Caco-2 (cell line): Measurements from ENCODE around the gene ZEB2. TPM values are rescaled to one million over a fixed set of nuclear protein-coding genes. Genes with fewer than 3 reads are reported as not detected.

Source experiments
- BruUV-seq: library from RNA; stranded (reverse); fragments of 400-500 nt; replicated peaks from 2 replicates; lab custom pipeline; 2021; lab: Mats Ljungman, UMichigan
- CTCF ChIA-PET: fragments of 300-600 bp; sonication (Branson Sonifier 250); formaldehyde crosslinking; loops from one replicate; lab custom pipeline; 2022; ENCODE audit warnings: antibody characterized with exemption; lab: Charles Lee
- POLR2A ChIA-PET: fragments of 300-600 bp; sonication (Branson Sonifier 250); formaldehyde crosslinking; loops from one replicate; lab custom pipeline; 2022; ENCODE audit warnings: antibody characterized with exemption; lab: Charles Lee
- DNase-seq, 2 experiments: peaks; one replicate each; pipeline versions ENCODE4 v3.0.0 to v3.0.0-alpha.2; 2020 to 2022
- H3K27me3 ChIP-seq: replicated peaks from 2 replicates; pipeline ENCODE4 v1.6.0; 2011; ENCODE audit warnings: low read length; ENCODE audit not compliant: control insufficient read depth, insufficient read depth
- H3K36me3 ChIP-seq: 2 replicates; pipeline ENCODE4 v1.5.1; 2011; ENCODE audit warnings: low read length; ENCODE audit not compliant: control insufficient read depth, insufficient read depth
- H3K4me1 ChIP-seq: fragments of 250-450 bp; sonication (Bioruptor Pico); 2 replicates; pipeline ENCODE4 v1.5.1; 2020; ENCODE audit warnings: mild to moderate bottlenecking
- H3K4me3 ChIP-seq: 2 replicates; pipeline ENCODE4 v1.5.1; 2011; ENCODE audit warnings: low read depth, mild to moderate bottlenecking, control low read depth, low read length
- H3K9me3 ChIP-seq: fragments of 250-450 bp; sonication (Bioruptor Pico); 2 replicates; pipeline ENCODE4 v1.5.1; 2020; ENCODE audit warnings: mild to moderate bottlenecking, moderate library complexity
- H3K27ac Mint-ChIP-seq: one replicate; pipeline ENCODE4 v1.8.0; 2022; ENCODE audit warnings: mixed read lengths; ENCODE audit not compliant: unreplicated experiment
- H3K27me3 Mint-ChIP-seq: one replicate; pipeline ENCODE4 v1.8.0; 2022; ENCODE audit warnings: mixed read lengths; ENCODE audit not compliant: insufficient read depth, unreplicated experiment
- H3K36me3 Mint-ChIP-seq: one replicate; pipeline ENCODE4 v1.8.0; 2022; ENCODE audit warnings: mild to moderate bottlenecking, mixed read lengths; ENCODE audit not compliant: insufficient read depth, unreplicated experiment
- H3K4me1 Mint-ChIP-seq: one replicate; pipeline ENCODE4 v1.8.0; 2022; ENCODE audit warnings: low read depth, mixed read lengths; ENCODE audit not compliant: unreplicated experiment
- H3K4me3 Mint-ChIP-seq: one replicate; pipeline ENCODE4 v1.8.0; 2022; ENCODE audit warnings: mild to moderate bottlenecking, moderate library complexity, mixed read lengths; ENCODE audit not compliant: unreplicated experiment
- H3K9me3 Mint-ChIP-seq: one replicate; pipeline ENCODE4 v1.8.0; 2022; ENCODE audit warnings: mixed read lengths; ENCODE audit not compliant: unreplicated experiment
- CTCF ChIP-seq, 2 experiments: fragments of 200-600 bp in 1 of 2; IDR thresholded peaks; 1 replicate in 1 of 2; 2 replicates in 1 of 2; pipeline versions ENCODE4 v1.5.1 to v1.8.0; 2011 to 2022; ENCODE audit warnings: antibody characterized with exemption in 1 of 2, control low read depth in 1 of 2, inconsistent platforms in 1 of 2, low read depth in 1 of 2, low read length in 1 of 2, mild to moderate bottlenecking in 1 of 2, moderate library complexity in 1 of 2; ENCODE audit not compliant: insufficient read depth in 1 of 2, severe bottlenecking in 1 of 2, unreplicated experiment in 1 of 2
- intact Hi-C: fragments of 100-400 bp; cut with micrococcal nuclease; formaldehyde crosslinking; loops from one replicate; pipeline ENCODE4 v1.10.0; 2022; ENCODE audit not compliant: unreplicated experiment
- total RNA-seq: library from RNA; stranded (reverse); gene quantifications from 2 replicates; pipeline ENCODE4 v1.2.3, GENCODE V29; 2022

ZEB2 gene
- total RNA-seq, 1 experiment from 2014 or later, result not detected

DNA sequence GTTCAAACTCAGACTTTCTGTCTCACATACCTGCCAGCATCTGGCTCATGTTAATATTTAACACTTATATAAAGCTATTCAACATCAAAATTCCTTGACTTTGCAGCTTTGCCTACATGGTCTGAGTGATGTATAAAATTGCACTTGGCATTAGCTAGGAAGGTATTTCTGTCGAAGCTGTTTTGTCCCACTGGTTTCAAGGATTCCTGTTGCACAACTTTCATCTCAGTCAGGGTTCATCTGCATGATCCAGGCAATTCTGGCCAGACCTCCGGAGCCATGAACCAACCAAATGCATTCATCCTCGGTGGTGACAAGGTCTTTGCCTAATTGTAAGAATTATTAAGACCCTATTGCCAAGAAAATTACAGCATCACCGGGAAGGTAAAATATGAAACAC lies 185.4 kb downstream of the ZEB2 start:
- CTCF ChIA-PET, result no interaction called here
- intact Hi-C loops, result no loop called here
- H3K27me3 Mint-ChIP-seq, result peaks cover 3% of the 10 kb centered on the region

More for the DNA sequence above, 185.4 kb downstream of the ZEB2 start:
- H3K4me3 ChIP-seq, result no peak overlapping the region
- no peak overlapping the region for H3K27ac Mint-ChIP-seq
- peaks cover 10% of the 10 kb centered on the region for H3K4me1 ChIP-seq
- TF ChIP-seq CTCF (IDR thresholded peaks at IDR 0.05; ENCODE audit: insufficient read depth in 1 of 2, low read depth in 1 of 2, low read length in 1 of 2, severe bottlenecking in 1 of 2, unreplicated experiment in 1 of 2), result no peak
- H3K4me1 Mint-ChIP-seq, result peaks cover 11% of the 10 kb centered on the region
- no peaks in the 10 kb centered on the region for H3K9me3 ChIP-seq
- no peak overlapping the region for H3K4me3 Mint-ChIP-seq
- no peaks in the 10 kb centered on the region for H3K36me3 ChIP-seq
- peaks cover 9% of the 10 kb centered on the region for H3K36me3 Mint-ChIP-seq
- H3K27me3 ChIP-seq, result no peaks in the 10 kb centered on the region
- peaks cover 11% of the 10 kb centered on the region for H3K9me3 Mint-ChIP-seq
- POLR2A ChIA-PET, result no interaction called here
- BruUV-seq, result no TSS peak
- DNase-seq, result no peak
